K562 (cell line): ENCODE measurements around the gene TMEM217.

Experiments used
- CBX1 ChIP-seq: sonication (generic); IDR thresholded peaks from 2 replicates; pipeline ENCODE4 v1.6.1; 2016; ENCODE audit warnings: antibody characterized with exemption, low read depth, mild to moderate bottlenecking
- CTCF ChIP-seq, 3 experiments: IDR thresholded peaks in 2 of 3; conservative IDR thresholded peaks in 1 of 3; 2 replicates each; pipeline ENCODE4 v1.5.1; 2011 to 2012; ENCODE audit warnings: low read length in 3 of 3, mild to moderate bottlenecking in 3 of 3, control low read depth in 2 of 3, improper control_type of control experiment in 1 of 3, inconsistent platforms in 1 of 3, low read depth in 1 of 3, mixed read lengths in 1 of 3, moderate library complexity in 1 of 3; ENCODE audit not compliant: insufficient read depth in 2 of 3
- EZH2 ChIP-seq: IDR thresholded peaks from 2 replicates; pipeline ENCODE4 v1.6.1; 2012; ENCODE audit warnings: low read depth, mild to moderate bottlenecking, inconsistent platforms, low read length, borderline replicate concordance
- MTA3 ChIP-seq: fragments of 450-650 bp; formaldehyde crosslinking; IDR thresholded peaks from 2 replicates; pipeline ENCODE4 v1.6.1; 2017; ENCODE audit warnings: mild to moderate bottlenecking, borderline replicate concordance
- NFE2L1 ChIP-seq: fragments of 450-650 bp; IDR thresholded peaks from 2 replicates; pipeline ENCODE4 v1.6.1; 2016; ENCODE audit warnings: missing genetic modification characterization, low read depth, mild to moderate bottlenecking, missing compliant biosample characterization, moderate library complexity, borderline replicate concordance
- NR2C2 ChIP-seq, 2 experiments: fragments of 200-800 bp in 1 of 2; sonication (Bioruptor generic) in 1 of 2; sonication (generic) in 1 of 2; formaldehyde crosslinking in 1 of 2; IDR thresholded peaks; 2 replicates each; pipeline versions ENCODE4 v1.6.1 to v1.8.0; 2016 to 2022; ENCODE audit warnings: mild to moderate bottlenecking in 1 of 2, missing compliant biosample characterization in 1 of 2, missing genetic modification characterization in 1 of 2, missing genetic modification reagents in 1 of 2
- POLR2A ChIP-seq: fragments of 450-650 bp; conservative IDR thresholded peaks from 2 replicates; pipeline ENCODE4 v1.6.1; 2016
- POLR2AphosphoS5 ChIP-seq: IDR thresholded peaks from 2 replicates; pipeline ENCODE4 v1.6.1; 2011; ENCODE audit warnings: mild to moderate bottlenecking, low read depth, low read length, moderate library complexity; ENCODE audit not compliant: control insufficient read depth, insufficient read depth
- RAD21 ChIP-seq, 2 experiments: fragments of 250-450 bp in 1 of 2; fragments of 450-650 bp in 1 of 2; sonication (Bioruptor Pico) in 1 of 2; formaldehyde crosslinking in 1 of 2; IDR thresholded peaks in 1 of 2; conservative IDR thresholded peaks in 1 of 2; 2 replicates each; pipeline versions ENCODE4 v1.4.0 to v1.8.0; 2020 to 2022; ENCODE audit warnings: mild to moderate bottlenecking in 2 of 2, moderate library complexity in 1 of 2
- SLC30A9 ChIP-seq: fragments of 250-450 bp; sonication (Bioruptor Pico); IDR thresholded peaks from 2 replicates; pipeline ENCODE4 v1.8.0; 2022; ENCODE audit warnings: mild to moderate bottlenecking, moderate library complexity
- SMARCE1 ChIP-seq: fragments of 450-650 bp; IDR thresholded peaks from 2 replicates; pipeline ENCODE4 v1.7.1; 2016; ENCODE audit warnings: mild to moderate bottlenecking
- SREBF2 ChIP-seq: sonication (generic); formaldehyde crosslinking; IDR thresholded peaks from 2 replicates; pipeline ENCODE4 v1.4.0; 2020; ENCODE audit warnings: mild to moderate bottlenecking, missing genetic modification reagents
- ZBTB8A ChIP-seq: fragments of 450-650 bp; IDR thresholded peaks from 2 replicates; pipeline ENCODE4 v1.6.1; 2018; ENCODE audit warnings: mild to moderate bottlenecking, moderate library complexity; ENCODE audit not compliant: partially characterized antibody
- ZFP30 ChIP-seq: fragments of 250-450 bp; sonication (Bioruptor Pico); IDR thresholded peaks from 2 replicates; pipeline ENCODE4 v1.8.0; 2022; ENCODE audit warnings: moderate library complexity, mild to moderate bottlenecking, inconsistent platforms, borderline replicate concordance

- TF ChIP-seq CBX1 (no peak), SMARCE1 (no peak), ZFP30 (no peak), SREBF2 (CRISPR knock-in tag) (no peak), EZH2 (no peak), SLC30A9 (CRISPR knock-in tag) (no peak), RAD21 (CRISPR knock-in tag; conservative IDR thresholded peaks at IDR 0.05 in 1 of 2, IDR thresholded peaks at IDR 0.05 in 1 of 2) (no peak), CTCF (IDR thresholded peaks at IDR 0.05 in 2 of 3, conservative IDR thresholded peaks at IDR 0.05 in 1 of 3; ENCODE audit: insufficient read depth in 2 of 3, low read depth in 1 of 3, low read length in 3 of 3) (no peak), MTA3 (0 out of 2 replicates have a peak, but pooled peaks have one; percentile 15), POLR2AphosphoS5 (no peak), ZBTB8A (no peak), NFE2L1 (tag) (no peak), NR2C2 (CRISPR knock-in tag; IDR thresholded peaks at IDR 0.05) (no peak), NR2C2 (tag; IDR thresholded peaks at IDR 0.05) (no peak; the same call in 1 of the 2 replicates), POLR2A (no peak; the same call in 1 of the 2 replicates)
Observed at GRCh38 chr6:37168811-37169495, 89.0 kb downstream of the TMEM217 start.
